RWPE2 (cell line): ENCODE results near the gene CTBP2.
"Not testable (repeated sequence)": the region's sequence is repeated elsewhere in the genome, so short reads cannot be mapped to it uniquely, and the experiment has no call there.

ENCODE experiments used
- ATAC-seq: fragments of 200-7000 bp; cut with Tn5 transposase; 3 replicates; pipeline ENCODE4 v1.9.1; 2021; ENCODE audit warnings: low read depth
- DNase-seq: peaks from one replicate; pipeline ENCODE4 v3.0.0-alpha.2; 2020; ENCODE audit warnings: low spot score
- H3K27ac ChIP-seq: fragments of 450-650 bp; 2 replicates; pipeline ENCODE4 v1.5.1; 2017; ENCODE audit warnings: mild to moderate bottlenecking; ENCODE audit not compliant: poor library complexity, severe bottlenecking
- H3K27me3 ChIP-seq: fragments of 250-450 bp; sonication (Bioruptor Pico); 2 replicates; pipeline ENCODE4 v1.5.1; 2021; ENCODE audit warnings: mild to moderate bottlenecking, moderate library complexity; ENCODE audit not compliant: insufficient read depth, poor library complexity, severe bottlenecking
- H3K36me3 ChIP-seq: fragments of 250-450 bp; sonication (Bioruptor Pico); 2 replicates; pipeline ENCODE4 v1.5.1; 2020; ENCODE audit warnings: low read depth, mild to moderate bottlenecking, moderate library complexity
- H3K4me1 ChIP-seq: fragments of 250-450 bp; sonication (Bioruptor Pico); 2 replicates; pipeline ENCODE4 v1.5.1; 2021; ENCODE audit warnings: mild to moderate bottlenecking, moderate library complexity; ENCODE audit not compliant: insufficient read depth, poor library complexity, severe bottlenecking
- H3K4me3 ChIP-seq: fragments of 250-450 bp; sonication (Bioruptor Pico); 2 replicates; pipeline ENCODE4 v1.5.1; 2021; ENCODE audit warnings: mild to moderate bottlenecking, moderate library complexity; ENCODE audit not compliant: severe bottlenecking
- H3K9me3 ChIP-seq: fragments of 250-450 bp; sonication (Bioruptor Pico); 2 replicates; pipeline ENCODE4 v1.5.1; 2021; ENCODE audit warnings: mild to moderate bottlenecking, moderate library complexity; ENCODE audit not compliant: severe bottlenecking
- TF ChIP-seq, protein P1 (sequence below): fragments of 450-650 bp; IDR thresholded peaks from one replicate; pipeline ENCODE4 v1.5.1; 2017; ENCODE audit warnings: mild to moderate bottlenecking, moderate library complexity; ENCODE audit not compliant: poor library complexity, severe bottlenecking

Gene CTBP2

DNA sequence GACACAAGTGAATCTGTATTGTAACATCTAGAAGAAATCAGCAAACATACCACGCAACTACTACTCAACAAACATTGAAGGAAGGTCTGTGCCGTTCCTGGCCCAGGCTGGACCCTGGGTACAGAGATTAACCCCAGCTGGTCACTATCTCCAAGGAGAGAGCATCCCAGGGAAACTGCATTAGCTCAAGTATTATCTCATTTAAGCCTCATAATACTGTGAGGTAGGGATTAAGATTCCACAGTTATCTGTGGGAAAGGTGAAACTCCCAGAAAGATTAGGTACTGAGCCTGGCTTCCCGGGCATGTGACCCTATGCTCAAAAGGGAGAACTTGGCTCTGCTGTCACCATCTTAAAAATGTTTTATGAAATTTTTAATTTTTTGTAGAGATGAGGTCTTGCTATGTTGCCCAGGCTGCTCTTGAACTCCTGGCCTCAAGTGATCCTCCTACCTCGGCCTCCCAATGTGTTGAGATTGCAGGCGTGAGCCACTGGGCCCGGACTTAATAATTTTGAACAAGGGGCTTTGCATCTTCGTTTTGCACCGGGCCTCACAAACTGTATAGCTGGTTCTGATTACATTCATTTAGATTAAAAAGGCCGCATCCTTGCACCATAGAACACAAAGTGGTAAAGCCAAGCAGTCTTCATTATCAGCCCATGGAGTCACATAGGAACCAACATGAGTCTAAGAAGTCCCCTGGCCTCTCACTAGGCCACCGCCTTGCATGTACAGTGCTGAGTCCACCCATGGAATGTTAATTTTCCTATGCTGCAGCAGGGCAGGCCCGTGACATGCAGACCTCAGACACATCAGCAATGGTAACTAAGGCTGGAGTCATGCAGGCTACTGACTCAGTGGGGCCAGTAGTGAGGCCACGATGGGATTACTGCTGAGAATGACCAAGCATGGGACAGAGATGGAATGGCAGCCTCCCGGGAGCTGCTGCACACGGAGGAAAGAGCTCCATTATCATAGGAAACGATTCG lies 5.5 kb upstream of the CTBP2 start:
- ATAC-seq (no peak), DNase-seq (no peak)
- H3K4me3 ChIP-seq, result no peak overlapping the region
- H3K4me1 ChIP-seq, result no peaks in the 10 kb centered on the region
- no peaks in the 10 kb centered on the region for H3K36me3 ChIP-seq
- TF ChIP-seq, protein P1, sequence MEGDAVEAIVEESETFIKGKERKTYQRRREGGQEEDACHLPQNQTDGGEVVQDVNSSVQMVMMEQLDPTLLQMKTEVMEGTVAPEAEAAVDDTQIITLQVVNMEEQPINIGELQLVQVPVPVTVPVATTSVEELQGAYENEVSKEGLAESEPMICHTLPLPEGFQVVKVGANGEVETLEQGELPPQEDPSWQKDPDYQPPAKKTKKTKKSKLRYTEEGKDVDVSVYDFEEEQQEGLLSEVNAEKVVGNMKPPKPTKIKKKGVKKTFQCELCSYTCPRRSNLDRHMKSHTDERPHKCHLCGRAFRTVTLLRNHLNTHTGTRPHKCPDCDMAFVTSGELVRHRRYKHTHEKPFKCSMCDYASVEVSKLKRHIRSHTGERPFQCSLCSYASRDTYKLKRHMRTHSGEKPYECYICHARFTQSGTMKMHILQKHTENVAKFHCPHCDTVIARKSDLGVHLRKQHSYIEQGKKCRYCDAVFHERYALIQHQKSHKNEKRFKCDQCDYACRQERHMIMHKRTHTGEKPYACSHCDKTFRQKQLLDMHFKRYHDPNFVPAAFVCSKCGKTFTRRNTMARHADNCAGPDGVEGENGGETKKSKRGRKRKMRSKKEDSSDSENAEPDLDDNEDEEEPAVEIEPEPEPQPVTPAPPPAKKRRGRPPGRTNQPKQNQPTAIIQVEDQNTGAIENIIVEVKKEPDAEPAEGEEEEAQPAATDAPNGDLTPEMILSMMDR, result no peak
- no peaks in the 10 kb centered on the region for H3K27me3 ChIP-seq
- no peaks in the 10 kb centered on the region for H3K9me3 ChIP-seq
- H3K27ac ChIP-seq, result no peak overlapping the region

DNA sequence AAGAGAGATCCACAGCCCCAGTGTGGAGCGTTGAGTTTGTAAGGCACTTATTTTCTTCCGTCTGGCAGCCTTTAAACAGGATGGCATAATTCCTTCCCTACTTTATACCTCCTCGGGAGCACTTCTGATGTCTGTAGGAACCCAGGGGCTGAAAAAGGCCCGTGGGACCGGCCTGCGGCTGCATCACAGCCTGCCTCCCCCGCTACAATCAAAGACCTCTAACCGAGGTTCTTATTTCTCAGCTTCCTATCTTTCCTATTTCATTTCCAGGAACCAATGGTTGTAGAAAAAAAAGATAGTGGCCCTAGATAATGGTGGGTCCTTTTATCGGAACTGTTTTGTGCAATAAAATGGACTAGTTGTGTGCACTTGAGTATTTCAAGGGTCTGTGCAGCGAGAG lies 4.1 kb upstream of the CTBP2 start:
- Histone ChIP-seq H3K36me3 (no peaks in the 10 kb centered on the region), H3K9me3 (no peaks in the 10 kb centered on the region), H3K4me1 (no peaks in the 10 kb centered on the region), H3K4me3 (no peak overlapping the region), H3K27me3 (no peaks in the 10 kb centered on the region), H3K27ac (no peak overlapping the region)
- ATAC-seq (no peak), DNase-seq (no peak)
- TF ChIP-seq, protein P1, result no peak

DNA sequence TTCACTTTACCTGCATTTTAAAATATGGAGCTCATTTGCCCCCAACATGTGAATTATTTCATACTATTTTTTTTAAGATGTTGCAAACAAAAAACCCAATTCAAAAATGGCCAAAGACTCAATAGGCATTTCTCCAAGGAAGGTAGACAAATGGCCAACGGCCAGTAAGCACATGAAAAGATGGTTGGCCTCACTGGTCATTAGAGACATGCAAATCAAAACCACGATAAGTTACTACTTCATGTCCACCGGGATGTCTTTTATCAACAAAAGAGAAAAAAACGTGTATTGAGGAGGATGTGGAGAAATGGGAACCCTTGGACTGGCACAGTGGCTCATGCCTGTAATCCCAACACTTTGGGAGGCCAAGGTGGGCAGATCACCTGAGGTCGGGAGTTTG lies 3.4 kb upstream of the CTBP2 start:
- ATAC-seq, result no peak
- H3K4me1 ChIP-seq, result no peaks in the 10 kb centered on the region
- H3K27ac ChIP-seq, result no peak overlapping the region
- H3K27me3 ChIP-seq, result no peaks in the 10 kb centered on the region
- H3K36me3 ChIP-seq, result no peaks in the 10 kb centered on the region
- H3K9me3 ChIP-seq, result no peaks in the 10 kb centered on the region
- TF ChIP-seq, protein P1, result no peak
- no peak for DNase-seq
- H3K4me3 ChIP-seq, result no peak overlapping the region

DNA sequence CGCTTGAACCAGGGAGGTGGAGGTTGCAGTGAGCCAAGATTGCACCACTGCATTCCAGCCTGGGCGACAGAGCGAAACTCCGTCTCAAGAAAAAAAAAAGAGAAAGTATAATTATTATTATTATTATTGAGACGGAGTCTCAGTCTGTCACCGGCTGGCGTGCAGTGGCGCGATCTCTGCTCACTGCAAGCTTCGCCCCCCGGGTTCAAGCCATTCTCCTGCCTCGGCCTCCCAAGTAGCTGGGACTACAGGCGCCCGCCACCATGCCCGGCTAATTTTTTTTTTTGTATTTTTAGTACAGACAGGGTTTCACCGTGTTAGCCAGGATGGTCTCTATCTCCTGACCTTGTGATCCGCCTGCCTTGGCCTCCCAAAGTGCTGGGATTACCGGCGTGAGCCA lies 2.9 kb upstream of the CTBP2 start:
- H3K4me3 ChIP-seq, H3K9me3 ChIP-seq, DNase-seq, H3K4me1 ChIP-seq, ATAC-seq, H3K27me3 ChIP-seq, H3K36me3 ChIP-seq, H3K27ac ChIP-seq: not testable (repeated sequence)

DNA sequence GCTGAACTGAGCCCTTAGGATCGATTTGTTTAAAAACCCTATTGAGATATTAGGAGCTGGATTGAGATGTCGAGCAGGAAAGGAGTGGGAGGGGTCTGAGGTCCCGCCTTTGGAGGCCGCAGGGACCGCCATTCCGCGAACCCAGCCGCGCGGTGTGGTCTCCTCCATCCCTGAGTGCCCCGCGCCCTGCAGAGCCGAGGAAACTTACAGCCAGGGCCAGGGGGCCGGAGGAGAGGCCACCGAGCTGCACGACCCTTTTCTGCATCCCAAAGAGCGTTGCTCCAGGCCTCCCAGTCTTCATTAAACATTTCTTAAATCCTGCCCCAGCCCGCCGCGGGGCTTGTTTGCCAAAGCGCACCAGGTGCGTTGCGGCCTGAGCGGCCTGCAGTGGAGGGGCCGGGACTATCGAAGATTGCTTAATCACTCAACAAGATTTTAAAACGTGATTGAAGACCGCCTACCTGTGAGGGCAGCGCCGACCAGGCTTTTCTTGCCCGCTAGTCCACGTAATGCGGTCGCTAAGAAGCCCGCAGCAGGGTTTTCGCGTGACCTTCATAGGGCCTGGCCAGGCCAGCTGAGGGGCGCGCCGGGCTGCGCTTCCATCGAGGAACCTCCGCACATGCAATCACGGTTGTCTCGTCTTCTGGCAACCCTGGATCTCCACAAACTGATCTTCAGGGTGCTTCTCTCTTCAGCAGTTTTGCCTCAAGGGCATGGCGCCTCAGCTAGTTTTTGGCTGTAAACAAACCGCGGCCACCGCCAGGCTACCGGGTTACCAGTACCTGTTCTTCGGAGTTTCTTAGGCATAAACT lies 2.0 kb upstream of the CTBP2 start:
- TF ChIP-seq, protein P1, result no peak
- H3K4me1 ChIP-seq, result peaks cover 5% of the 10 kb centered on the region
- DNase-seq (no peak), ATAC-seq (no peak)
- H3K9me3 ChIP-seq, result no peaks in the 10 kb centered on the region
- peaks cover 10% of the 10 kb centered on the region; the same call in 1 of the 2 replicates for H3K36me3 ChIP-seq
- peak overlapping the region; percentile 72 for H3K4me3 ChIP-seq
- no peaks in the 10 kb centered on the region for H3K27me3 ChIP-seq
- peak overlapping the region; percentile 89 for H3K27ac ChIP-seq
